MM.1S (cell line): Measurements from ENCODE around the gene CPLX1.

ENCODE experiments used
- DNase-seq: peaks from one replicate; pipeline ENCODE4 v3.0.0-alpha.2; 2015
- H2AFZ ChIP-seq: fragments of 300-600 bp; sonication (generic); 2 replicates; pipeline ENCODE4 v1.6.0; 2016; ENCODE audit warnings: antibody characterized with exemption, low read length
- H3F3A ChIP-seq: fragments of 300-600 bp; sonication (generic); 2 replicates; pipeline ENCODE4 v1.6.1; 2016; ENCODE audit warnings: mild to moderate bottlenecking, antibody characterized with exemption, low read length, moderate library complexity, mixed read lengths; ENCODE audit not compliant: insufficient read depth
- H3K27ac ChIP-seq: fragments of 300-600 bp; sonication (generic); 2 replicates; pipeline ENCODE4 v1.5.1; 2016; ENCODE audit warnings: mild to moderate bottlenecking, low read length
- H3K27me3 ChIP-seq: fragments of 300-600 bp; sonication (generic); replicated peaks from 2 replicates; pipeline ENCODE4 v1.6.0; 2016; ENCODE audit warnings: low read length; ENCODE audit not compliant: insufficient read depth
- H3K36me3 ChIP-seq: fragments of 300-600 bp; sonication (generic); replicated peaks from 2 replicates; pipeline ENCODE4 v1.6.1; 2016; ENCODE audit warnings: mild to moderate bottlenecking, low read length, mixed read lengths; ENCODE audit not compliant: insufficient read depth
- H3K4me1 ChIP-seq: fragments of 300-600 bp; sonication (generic); 2 replicates; pipeline ENCODE4 v1.6.1; 2016; ENCODE audit warnings: low read length, mixed read lengths
- H3K4me2 ChIP-seq: fragments of 300-600 bp; sonication (generic); 2 replicates; pipeline ENCODE4 v1.6.0; 2016; ENCODE audit warnings: low read depth, low read length
- H3K4me3 ChIP-seq: fragments of 300-600 bp; sonication (generic); 2 replicates; pipeline ENCODE4 v1.5.1; 2016; ENCODE audit warnings: low read length, mixed read lengths
- H3K79me2 ChIP-seq: fragments of 300-600 bp; sonication (generic); 2 replicates; pipeline ENCODE4 v1.6.1; 2016; ENCODE audit warnings: mixed run types, low read length, mixed read lengths
- H3K9ac ChIP-seq: fragments of 300-600 bp; sonication (generic); 2 replicates; pipeline ENCODE4 v1.6.1; 2016; ENCODE audit warnings: low read length, mixed read lengths
- H3K9me2 ChIP-seq: fragments of 300-600 bp; sonication (generic); replicated peaks from 2 replicates; pipeline ENCODE4 v1.6.1; 2016; ENCODE audit warnings: mild to moderate bottlenecking, low read length, mixed read lengths; ENCODE audit not compliant: insufficient read depth
- H3K9me3 ChIP-seq: fragments of 300-600 bp; sonication (generic); replicated peaks from 2 replicates; pipeline ENCODE4 v1.6.1; 2016; ENCODE audit warnings: mild to moderate bottlenecking, low read length, mixed read lengths; ENCODE audit not compliant: insufficient read depth
- H4K20me1 ChIP-seq: fragments of 300-600 bp; sonication (generic); 2 replicates; pipeline ENCODE4 v1.6.1; 2016; ENCODE audit warnings: mild to moderate bottlenecking, low read length, moderate library complexity, mixed read lengths; ENCODE audit not compliant: insufficient read depth
- EZH2 ChIP-seq: fragments of 300-600 bp; sonication (generic); optimal IDR thresholded peaks from 2 replicates; pipeline ENCODE3; 2017; ENCODE audit warnings: low read depth, mild to moderate bottlenecking, antibody characterized with exemption, low read length, mixed read lengths
- EZH2phosphoT487 ChIP-seq: fragments of 300-600 bp; sonication (generic); IDR thresholded peaks from 2 replicates; pipeline ENCODE4 v1.6.1; 2018; ENCODE audit warnings: antibody characterized with exemption, low read length
- TF ChIP-seq, protein P1 (sequence below): fragments of 300-600 bp; sonication (generic); IDR thresholded peaks from 2 replicates; pipeline ENCODE4 v1.5.1; 2016; ENCODE audit warnings: antibody characterized with exemption, low read length, mixed read lengths

Gene CPLX1

DNA sequence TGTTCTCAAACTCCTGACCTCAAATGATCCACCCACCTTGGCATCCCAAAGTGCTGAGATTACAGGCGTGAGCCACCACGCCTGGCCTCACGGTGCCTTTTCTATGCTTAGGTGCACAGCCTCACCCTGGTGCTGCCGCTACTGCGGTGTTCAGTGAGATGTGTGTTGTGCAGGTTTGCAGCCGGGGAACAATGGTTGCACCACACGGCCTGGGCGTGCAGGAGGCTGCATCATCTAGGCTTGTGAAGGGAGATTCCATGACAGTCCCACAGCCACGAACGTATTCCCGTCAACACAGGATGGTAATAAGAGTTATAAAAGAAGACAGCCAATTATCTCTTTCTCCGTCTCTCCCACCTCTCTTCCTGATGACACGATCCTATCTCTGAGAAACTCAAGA, 22.0 kb downstream of the CPLX1 start:
- H4K20me1 ChIP-seq: no peaks in the 10 kb centered on the region
- no peaks in the 10 kb centered on the region for H3F3A ChIP-seq
- H3K4me3 ChIP-seq: no peak overlapping the region
- no peaks in the 10 kb centered on the region for H3K79me2 ChIP-seq
- no peak overlapping the region for H3K9ac ChIP-seq
- no peak overlapping the region for H2AFZ ChIP-seq
- no peaks in the 10 kb centered on the region for H3K9me2 ChIP-seq
- no peak overlapping the region for H3K4me2 ChIP-seq
- no peaks in the 10 kb centered on the region for H3K4me1 ChIP-seq
- H3K36me3 ChIP-seq: no peaks in the 10 kb centered on the region
- no peak overlapping the region for H3K27ac ChIP-seq
- H3K9me3 ChIP-seq: no peaks in the 10 kb centered on the region
- DNase-seq: no peak
- TF ChIP-seq, protein P1, sequence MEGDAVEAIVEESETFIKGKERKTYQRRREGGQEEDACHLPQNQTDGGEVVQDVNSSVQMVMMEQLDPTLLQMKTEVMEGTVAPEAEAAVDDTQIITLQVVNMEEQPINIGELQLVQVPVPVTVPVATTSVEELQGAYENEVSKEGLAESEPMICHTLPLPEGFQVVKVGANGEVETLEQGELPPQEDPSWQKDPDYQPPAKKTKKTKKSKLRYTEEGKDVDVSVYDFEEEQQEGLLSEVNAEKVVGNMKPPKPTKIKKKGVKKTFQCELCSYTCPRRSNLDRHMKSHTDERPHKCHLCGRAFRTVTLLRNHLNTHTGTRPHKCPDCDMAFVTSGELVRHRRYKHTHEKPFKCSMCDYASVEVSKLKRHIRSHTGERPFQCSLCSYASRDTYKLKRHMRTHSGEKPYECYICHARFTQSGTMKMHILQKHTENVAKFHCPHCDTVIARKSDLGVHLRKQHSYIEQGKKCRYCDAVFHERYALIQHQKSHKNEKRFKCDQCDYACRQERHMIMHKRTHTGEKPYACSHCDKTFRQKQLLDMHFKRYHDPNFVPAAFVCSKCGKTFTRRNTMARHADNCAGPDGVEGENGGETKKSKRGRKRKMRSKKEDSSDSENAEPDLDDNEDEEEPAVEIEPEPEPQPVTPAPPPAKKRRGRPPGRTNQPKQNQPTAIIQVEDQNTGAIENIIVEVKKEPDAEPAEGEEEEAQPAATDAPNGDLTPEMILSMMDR: no peak
- TF ChIP-seq EZH2phosphoT487 (no peak), EZH2 (no peak)
- H3K27me3 ChIP-seq: no peaks in the 10 kb centered on the region

DNA sequence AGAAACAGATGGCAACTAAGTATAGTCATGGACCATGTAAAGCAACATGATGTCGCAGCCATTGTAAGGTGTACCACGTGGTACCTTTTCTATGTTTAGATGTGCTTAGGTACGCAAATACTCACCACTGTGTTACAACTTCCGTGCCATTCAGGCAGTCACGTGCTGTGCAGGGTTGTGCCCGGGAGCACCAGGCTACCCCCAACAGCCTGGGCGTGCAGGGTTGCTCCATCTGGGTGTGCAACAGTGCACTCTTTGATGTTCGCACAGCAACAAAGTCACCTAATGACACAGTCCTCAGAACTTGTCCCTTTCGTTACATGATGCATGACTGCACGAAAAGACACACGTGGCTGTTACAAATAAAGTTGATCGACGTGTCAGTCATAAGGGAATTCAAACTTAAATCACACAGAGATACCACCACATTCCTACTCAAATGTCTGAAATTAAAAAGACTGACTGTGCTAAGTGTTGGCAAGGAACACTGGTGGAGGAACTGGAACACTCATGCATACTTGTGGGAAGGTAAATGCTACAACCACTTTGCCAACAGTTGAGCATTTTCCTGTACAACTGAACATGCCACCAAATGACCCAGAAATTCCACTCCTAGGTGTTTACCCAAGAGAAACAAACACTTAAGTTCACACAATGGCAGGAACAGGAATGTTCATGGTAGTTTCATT, 24.3 kb downstream of the CPLX1 start:
- Histone ChIP-seq H3K9me3 (no peaks in the 10 kb centered on the region), H2AFZ (no peak overlapping the region), H3F3A (no peaks in the 10 kb centered on the region), H3K9me2 (no peaks in the 10 kb centered on the region), H3K27me3 (no peaks in the 10 kb centered on the region), H4K20me1 (no peaks in the 10 kb centered on the region), H3K27ac (no peak overlapping the region), H3K4me2 (no peak overlapping the region), H3K79me2 (no peaks in the 10 kb centered on the region), H3K4me3 (no peak overlapping the region), H3K36me3 (no peaks in the 10 kb centered on the region), H3K9ac (no peak overlapping the region), H3K4me1 (no peaks in the 10 kb centered on the region)
- TF ChIP-seq EZH2phosphoT487: no peak
- TF ChIP-seq, protein P1: no peak
- TF ChIP-seq EZH2: no peak
- no peak for DNase-seq

DNA sequence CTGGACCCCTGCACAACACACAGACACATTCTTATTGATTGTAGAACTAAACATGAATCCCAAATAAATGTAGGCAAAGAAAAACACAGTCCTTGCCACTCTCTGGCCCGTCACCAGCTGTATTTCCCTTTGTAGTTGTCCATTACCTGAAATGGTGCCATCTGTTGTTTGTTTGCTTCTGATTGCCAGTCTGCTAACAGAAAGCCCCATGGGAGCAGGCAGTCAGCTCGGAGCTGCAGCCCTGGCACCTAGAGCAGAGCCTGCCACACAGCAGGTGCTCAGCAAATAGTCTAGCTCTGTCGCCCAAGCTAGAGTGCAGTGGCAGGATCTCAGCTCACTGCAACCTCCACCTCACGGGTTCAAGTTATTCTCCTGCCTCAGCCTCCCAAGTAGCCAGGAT, 28.9 kb downstream of the CPLX1 start:
- no peaks in the 10 kb centered on the region for H3K27me3 ChIP-seq
- no peak overlapping the region for H3K4me3 ChIP-seq
- H3K27ac ChIP-seq: no peak overlapping the region

More for the DNA sequence above, 28.9 kb downstream of the CPLX1 start:
- Histone ChIP-seq H3K4me1 (no peaks in the 10 kb centered on the region), H3K9ac (no peak overlapping the region), H3K79me2 (no peaks in the 10 kb centered on the region), H3K9me2 (no peaks in the 10 kb centered on the region), H3F3A (no peaks in the 10 kb centered on the region), H3K4me2 (no peak overlapping the region), H4K20me1 (no peaks in the 10 kb centered on the region), H3K9me3 (no peaks in the 10 kb centered on the region), H3K36me3 (no peaks in the 10 kb centered on the region), H2AFZ (no peak overlapping the region)
- DNase-seq: no peak
- TF ChIP-seq EZH2phosphoT487 (no peak), EZH2 (no peak)
- TF ChIP-seq, protein P1: no peak
